ENCODE measurements around the gene GSE1. TPM values are rescaled to one million over a fixed set of nuclear protein-coding genes. Genes with fewer than 3 reads are reported as not detected.

Gene GSE1
- total and polyA plus RNA-seq, 2 experiments from 2014 or later, result 32.4 to 135 TPM

DNA sequence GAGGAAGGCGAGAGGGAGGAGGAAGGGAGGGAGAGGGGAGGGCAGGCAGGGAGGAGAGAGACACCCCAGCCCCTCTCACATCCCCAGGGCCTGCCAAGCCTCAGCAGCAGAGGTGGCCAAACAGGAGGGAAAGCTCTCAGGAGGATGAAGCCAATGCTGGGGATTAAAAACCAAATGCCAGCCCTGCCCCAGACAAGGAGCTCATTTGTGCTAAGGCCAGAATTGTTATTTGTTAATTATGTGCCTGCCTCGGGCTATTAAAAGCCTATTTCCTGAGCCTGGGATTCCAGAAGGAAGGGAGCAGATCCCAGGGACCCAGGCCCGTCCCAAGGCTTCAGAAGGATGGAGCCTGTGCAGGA is 103.5 kb downstream of the GSE1 start:
- Mint-ChIP-seq H3K27me3 (ENCODE audit: insufficient read depth, low read depth, poor library complexity) (peaks cover 17% of the 10 kb centered on the region), H3K4me3 (no peak overlapping the region), H3K9me3 (peaks cover 8% of the 10 kb centered on the region; the same call in 2 of the 3 replicates), H3K27ac (no peak overlapping the region), H3K36me3 (ENCODE audit: low read depth) (peaks cover 14% of the 10 kb centered on the region), H3K4me1 (peaks cover 16% of the 10 kb centered on the region)
- H3F3A ChIP-seq (replicated peaks; ENCODE audit: low read depth), result peaks cover 5% of the 10 kb centered on the region
- no peak overlapping the region for H3K4me2 ChIP-seq
- H2AFZ ChIP-seq, result no peak overlapping the region
- no peaks in the 10 kb centered on the region for H3K9me2 ChIP-seq (ENCODE audit: insufficient read depth)
- DNase-seq (ENCODE audit: low spot score), result no peak
- no peaks in the 10 kb centered on the region for H3K36me3 ChIP-seq (ENCODE audit: insufficient read depth)
- H3K4me3 ChIP-seq, result no peak overlapping the region
- H3K27me3 ChIP-seq (ENCODE audit: insufficient read depth), result no peaks in the 10 kb centered on the region
- H4K20me1 ChIP-seq (replicated peaks; ENCODE audit: insufficient read depth), result 0 out of 2 replicates have a peak, but pooled peaks cover 4% of the 10 kb centered on the region
- ATAC-seq, result no peak
- TF ChIP-seq EZH2 (IDR thresholded peaks at IDR 0.05; ENCODE audit: low read depth, unreplicated experiment) (no peak), ZNF331 (CRISPR knock-in tag; IDR thresholded peaks at IDR 0.05; ENCODE audit: low read depth) (no peak), NANOG (IDR thresholded peaks at IDR 0.05; ENCODE audit: borderline replicate concordance) (no peak), POLR2AphosphoS5 (IDR thresholded peaks at IDR 0.05; ENCODE audit: low read depth) (no peak), CREB1 (CRISPR knock-in tag; IDR thresholded peaks at IDR 0.05; ENCODE audit: low read depth) (no peak), JUNB (IDR thresholded peaks at IDR 0.05; ENCODE audit: unreplicated experiment) (no peak), ZNF114 (CRISPR knock-in tag; IDR thresholded peaks at IDR 0.05) (no peak), EZH2phosphoT487 (IDR thresholded peaks at IDR 0.05; ENCODE audit: unreplicated experiment) (no peak)
- TF ChIP-seq, protein P1, sequence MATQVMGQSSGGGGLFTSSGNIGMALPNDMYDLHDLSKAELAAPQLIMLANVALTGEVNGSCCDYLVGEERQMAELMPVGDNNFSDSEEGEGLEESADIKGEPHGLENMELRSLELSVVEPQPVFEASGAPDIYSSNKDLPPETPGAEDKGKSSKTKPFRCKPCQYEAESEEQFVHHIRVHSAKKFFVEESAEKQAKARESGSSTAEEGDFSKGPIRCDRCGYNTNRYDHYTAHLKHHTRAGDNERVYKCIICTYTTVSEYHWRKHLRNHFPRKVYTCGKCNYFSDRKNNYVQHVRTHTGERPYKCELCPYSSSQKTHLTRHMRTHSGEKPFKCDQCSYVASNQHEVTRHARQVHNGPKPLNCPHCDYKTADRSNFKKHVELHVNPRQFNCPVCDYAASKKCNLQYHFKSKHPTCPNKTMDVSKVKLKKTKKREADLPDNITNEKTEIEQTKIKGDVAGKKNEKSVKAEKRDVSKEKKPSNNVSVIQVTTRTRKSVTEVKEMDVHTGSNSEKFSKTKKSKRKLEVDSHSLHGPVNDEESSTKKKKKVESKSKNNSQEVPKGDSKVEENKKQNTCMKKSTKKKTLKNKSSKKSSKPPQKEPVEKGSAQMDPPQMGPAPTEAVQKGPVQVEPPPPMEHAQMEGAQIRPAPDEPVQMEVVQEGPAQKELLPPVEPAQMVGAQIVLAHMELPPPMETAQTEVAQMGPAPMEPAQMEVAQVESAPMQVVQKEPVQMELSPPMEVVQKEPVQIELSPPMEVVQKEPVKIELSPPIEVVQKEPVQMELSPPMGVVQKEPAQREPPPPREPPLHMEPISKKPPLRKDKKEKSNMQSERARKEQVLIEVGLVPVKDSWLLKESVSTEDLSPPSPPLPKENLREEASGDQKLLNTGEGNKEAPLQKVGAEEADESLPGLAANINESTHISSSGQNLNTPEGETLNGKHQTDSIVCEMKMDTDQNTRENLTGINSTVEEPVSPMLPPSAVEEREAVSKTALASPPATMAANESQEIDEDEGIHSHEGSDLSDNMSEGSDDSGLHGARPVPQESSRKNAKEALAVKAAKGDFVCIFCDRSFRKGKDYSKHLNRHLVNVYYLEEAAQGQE (IDR thresholded peaks at IDR 0.05; ENCODE audit: unreplicated experiment), result no peak
- TF ChIP-seq, protein P2, sequence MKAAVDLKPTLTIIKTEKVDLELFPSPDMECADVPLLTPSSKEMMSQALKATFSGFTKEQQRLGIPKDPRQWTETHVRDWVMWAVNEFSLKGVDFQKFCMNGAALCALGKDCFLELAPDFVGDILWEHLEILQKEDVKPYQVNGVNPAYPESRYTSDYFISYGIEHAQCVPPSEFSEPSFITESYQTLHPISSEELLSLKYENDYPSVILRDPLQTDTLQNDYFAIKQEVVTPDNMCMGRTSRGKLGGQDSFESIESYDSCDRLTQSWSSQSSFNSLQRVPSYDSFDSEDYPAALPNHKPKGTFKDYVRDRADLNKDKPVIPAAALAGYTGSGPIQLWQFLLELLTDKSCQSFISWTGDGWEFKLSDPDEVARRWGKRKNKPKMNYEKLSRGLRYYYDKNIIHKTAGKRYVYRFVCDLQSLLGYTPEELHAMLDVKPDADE (IDR thresholded peaks at IDR 0.05), result no peak
- TF ChIP-seq, protein P3, sequence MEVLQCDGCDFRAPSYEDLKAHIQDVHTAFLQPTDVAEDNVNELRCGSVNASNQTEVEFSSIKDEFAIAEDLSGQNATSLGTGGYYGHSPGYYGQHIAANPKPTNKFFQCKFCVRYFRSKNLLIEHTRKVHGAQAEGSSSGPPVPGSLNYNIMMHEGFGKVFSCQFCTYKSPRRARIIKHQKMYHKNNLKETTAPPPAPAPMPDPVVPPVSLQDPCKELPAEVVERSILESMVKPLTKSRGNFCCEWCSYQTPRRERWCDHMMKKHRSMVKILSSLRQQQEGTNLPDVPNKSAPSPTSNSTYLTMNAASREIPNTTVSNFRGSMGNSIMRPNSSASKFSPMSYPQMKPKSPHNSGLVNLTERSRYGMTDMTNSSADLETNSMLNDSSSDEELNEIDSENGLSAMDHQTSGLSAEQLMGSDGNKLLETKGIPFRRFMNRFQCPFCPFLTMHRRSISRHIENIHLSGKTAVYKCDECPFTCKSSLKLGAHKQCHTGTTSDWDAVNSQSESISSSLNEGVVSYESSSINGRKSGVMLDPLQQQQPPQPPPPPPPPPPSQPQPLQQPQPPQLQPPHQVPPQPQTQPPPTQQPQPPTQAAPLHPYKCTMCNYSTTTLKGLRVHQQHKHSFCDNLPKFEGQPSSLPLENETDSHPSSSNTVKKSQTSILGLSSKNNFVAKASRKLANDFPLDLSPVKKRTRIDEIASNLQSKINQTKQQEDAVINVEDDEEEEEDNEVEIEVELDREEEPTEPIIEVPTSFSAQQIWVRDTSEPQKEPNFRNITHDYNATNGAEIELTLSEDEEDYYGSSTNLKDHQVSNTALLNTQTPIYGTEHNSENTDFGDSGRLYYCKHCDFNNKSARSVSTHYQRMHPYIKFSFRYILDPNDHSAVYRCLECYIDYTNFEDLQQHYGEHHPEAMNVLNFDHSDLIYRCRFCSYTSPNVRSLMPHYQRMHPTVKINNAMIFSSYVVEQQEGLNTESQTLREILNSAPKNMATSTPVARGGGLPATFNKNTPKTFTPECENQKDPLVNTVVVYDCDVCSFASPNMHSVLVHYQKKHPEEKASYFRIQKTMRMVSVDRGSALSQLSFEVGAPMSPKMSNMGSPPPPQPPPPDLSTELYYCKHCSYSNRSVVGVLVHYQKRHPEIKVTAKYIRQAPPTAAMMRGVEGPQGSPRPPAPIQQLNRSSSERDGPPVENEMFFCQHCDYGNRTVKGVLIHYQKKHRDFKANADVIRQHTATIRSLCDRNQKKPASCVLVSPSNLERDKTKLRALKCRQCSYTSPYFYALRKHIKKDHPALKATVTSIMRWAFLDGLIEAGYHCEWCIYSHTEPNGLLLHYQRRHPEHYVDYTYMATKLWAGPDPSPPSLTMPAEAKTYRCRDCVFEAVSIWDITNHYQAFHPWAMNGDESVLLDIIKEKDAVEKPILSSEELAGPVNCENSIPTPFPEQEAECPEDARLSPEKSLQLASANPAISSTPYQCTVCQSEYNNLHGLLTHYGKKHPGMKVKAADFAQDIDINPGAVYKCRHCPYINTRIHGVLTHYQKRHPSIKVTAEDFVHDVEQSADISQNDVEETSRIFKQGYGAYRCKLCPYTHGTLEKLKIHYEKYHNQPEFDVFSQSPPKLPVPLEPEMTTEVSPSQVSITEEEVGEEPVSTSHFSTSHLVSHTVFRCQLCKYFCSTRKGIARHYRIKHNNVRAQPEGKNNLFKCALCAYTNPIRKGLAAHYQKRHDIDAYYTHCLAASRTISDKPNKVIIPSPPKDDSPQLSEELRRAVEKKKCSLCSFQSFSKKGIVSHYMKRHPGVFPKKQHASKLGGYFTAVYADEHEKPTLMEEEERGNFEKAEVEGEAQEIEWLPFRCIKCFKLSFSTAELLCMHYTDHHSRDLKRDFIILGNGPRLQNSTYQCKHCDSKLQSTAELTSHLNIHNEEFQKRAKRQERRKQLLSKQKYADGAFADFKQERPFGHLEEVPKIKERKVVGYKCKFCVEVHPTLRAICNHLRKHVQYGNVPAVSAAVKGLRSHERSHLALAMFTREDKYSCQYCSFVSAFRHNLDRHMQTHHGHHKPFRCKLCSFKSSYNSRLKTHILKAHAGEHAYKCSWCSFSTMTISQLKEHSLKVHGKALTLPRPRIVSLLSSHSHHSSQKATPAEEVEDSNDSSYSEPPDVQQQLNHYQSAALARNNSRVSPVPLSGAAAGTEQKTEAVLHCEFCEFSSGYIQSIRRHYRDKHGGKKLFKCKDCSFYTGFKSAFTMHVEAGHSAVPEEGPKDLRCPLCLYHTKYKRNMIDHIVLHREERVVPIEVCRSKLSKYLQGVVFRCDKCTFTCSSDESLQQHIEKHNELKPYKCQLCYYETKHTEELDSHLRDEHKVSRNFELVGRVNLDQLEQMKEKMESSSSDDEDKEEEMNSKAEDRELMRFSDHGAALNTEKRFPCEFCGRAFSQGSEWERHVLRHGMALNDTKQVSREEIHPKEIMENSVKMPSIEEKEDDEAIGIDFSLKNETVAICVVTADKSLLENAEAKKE (CRISPR knock-in tag; IDR thresholded peaks at IDR 0.05), result no peak
- TF ChIP-seq, protein P4, sequence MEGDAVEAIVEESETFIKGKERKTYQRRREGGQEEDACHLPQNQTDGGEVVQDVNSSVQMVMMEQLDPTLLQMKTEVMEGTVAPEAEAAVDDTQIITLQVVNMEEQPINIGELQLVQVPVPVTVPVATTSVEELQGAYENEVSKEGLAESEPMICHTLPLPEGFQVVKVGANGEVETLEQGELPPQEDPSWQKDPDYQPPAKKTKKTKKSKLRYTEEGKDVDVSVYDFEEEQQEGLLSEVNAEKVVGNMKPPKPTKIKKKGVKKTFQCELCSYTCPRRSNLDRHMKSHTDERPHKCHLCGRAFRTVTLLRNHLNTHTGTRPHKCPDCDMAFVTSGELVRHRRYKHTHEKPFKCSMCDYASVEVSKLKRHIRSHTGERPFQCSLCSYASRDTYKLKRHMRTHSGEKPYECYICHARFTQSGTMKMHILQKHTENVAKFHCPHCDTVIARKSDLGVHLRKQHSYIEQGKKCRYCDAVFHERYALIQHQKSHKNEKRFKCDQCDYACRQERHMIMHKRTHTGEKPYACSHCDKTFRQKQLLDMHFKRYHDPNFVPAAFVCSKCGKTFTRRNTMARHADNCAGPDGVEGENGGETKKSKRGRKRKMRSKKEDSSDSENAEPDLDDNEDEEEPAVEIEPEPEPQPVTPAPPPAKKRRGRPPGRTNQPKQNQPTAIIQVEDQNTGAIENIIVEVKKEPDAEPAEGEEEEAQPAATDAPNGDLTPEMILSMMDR (conservative IDR thresholded peaks at IDR 0.05; ENCODE audit: low read depth in 2 of 2), result no peak
- H3K79me2 ChIP-seq (replicated peaks; ENCODE audit: insufficient read depth), result no peaks in the 10 kb centered on the region
- H3K27ac ChIP-seq (ENCODE audit: low read depth), result no peak overlapping the region
- no peaks in the 10 kb centered on the region; the same call in 1 of the 2 replicates for H3K4me1 ChIP-seq (ENCODE audit: insufficient read depth)
